ENCODE data around the gene CCNI2.

The CCNI2 gene

GRCh38 chr5:132750471-132751230 lies 3.4 kb downstream of the CCNI2 start:
- peak; percentile 38 for DNase-seq

- DNase-seq, result peak; percentile 75
Measured at GRCh38 chr5:132751444-132751843, 4.2 kb downstream of the CCNI2 start.

- DNase-seq, result peak; percentile 48
Measured at GRCh38 chr5:132751971-132752580, 4.8 kb downstream of the CCNI2 start.

GRCh38 chr5:132752581-132753125 lies 5.4 kb downstream of the CCNI2 start:
- DNase-seq, result peak; percentile 57

GRCh38 chr5:132753135-132753987 lies 6.1 kb downstream of the CCNI2 start:
- DNase-seq, result peak; percentile 60

- DNase-seq, result no peak
Measured at GRCh38 chr5:132754111-132754510, 6.9 kb downstream of the CCNI2 start.

- no peak for DNase-seq
Measured at GRCh38 chr5:132754947-132755346, 7.7 kb downstream of the CCNI2 start.

- no peak for DNase-seq
Measured at GRCh38 chr5:132756542-132756941, 9.3 kb downstream of the CCNI2 start.

GRCh38 chr5:132758451-132758850 lies 11.2 kb downstream of the CCNI2 start:
- DNase-seq, result no peak

- DNase-seq, result peak; percentile 58
Measured at GRCh38 chr5:132759114-132760048, 12.2 kb downstream of the CCNI2 start.

- DNase-seq, result peak; percentile 52
Measured at GRCh38 chr5:132760049-132760420, 12.8 kb downstream of the CCNI2 start.

- peak; percentile 2 for DNase-seq
Measured at GRCh38 chr5:132760601-132761317, 13.5 kb downstream of the CCNI2 start.

- DNase-seq, result peak; percentile 61
Measured at GRCh38 chr5:132761321-132762240, 14.4 kb downstream of the CCNI2 start.

GRCh38 chr5:132762246-132763000 lies 15.2 kb downstream of the CCNI2 start:
- DNase-seq, result no peak

GRCh38 chr5:132763181-132764036 lies 16.2 kb downstream of the CCNI2 start:
- DNase-seq, result no peak

GRCh38 chr5:132764051-132764450 lies 16.8 kb downstream of the CCNI2 start:
- no peak for DNase-seq

GRCh38 chr5:132764671-132765238 lies 17.5 kb downstream of the CCNI2 start:
- DNase-seq, result no peak

Data from activated effector memory CD4-positive, alpha-beta T cell treated with anti-CD3 and anti-CD28 coated beads, Interleukin-2, amount 50 U/mL, for 16 hours (primary cell).